ENCODE measurements around the gene HHATL.

GRCh38 chr3:42720126-42720525 lies 17.5 kb upstream of the HHATL start:
- TF ChIP-seq CTCF (conservative IDR thresholded peaks at IDR 0.05; ENCODE audit: low read length) = no peak
- no peak for TF ChIP-seq EZH2phosphoT487 (IDR thresholded peaks at IDR 0.05; ENCODE audit: borderline replicate concordance, low read depth, low read length)
